ENCODE data around the gene TFCP2L1.

TFCP2L1 gene

DNA sequence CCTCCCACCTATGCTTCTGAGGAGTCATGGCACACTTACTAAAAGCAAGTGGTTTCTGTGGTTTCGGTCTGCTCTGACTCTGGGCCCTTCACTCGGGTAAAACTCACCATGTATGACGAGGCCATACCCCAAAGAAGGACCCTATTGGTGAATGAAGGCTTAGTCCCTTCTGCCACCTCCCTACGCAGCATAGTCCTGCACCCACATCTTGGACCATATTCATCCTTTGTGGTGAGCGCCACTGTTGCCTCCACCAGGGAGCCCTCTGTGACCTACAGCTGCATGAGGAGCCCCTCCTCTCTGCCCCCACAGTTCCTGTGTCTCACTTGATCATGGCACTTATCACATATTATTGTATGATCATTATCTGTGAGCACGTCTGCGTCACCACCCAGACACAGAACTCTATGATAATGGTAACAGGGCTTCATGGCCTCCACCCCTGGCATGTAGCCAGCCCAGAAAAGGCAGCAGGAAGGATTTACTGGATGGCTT lies 113.3 kb downstream of the TFCP2L1 start:
- H3K27me3 Mint-ChIP-seq (ENCODE audit: low read depth), result peaks cover 6% of the 10 kb centered on the region
- H3K27ac Mint-ChIP-seq, result no peak overlapping the region
- TF ChIP-seq, protein P1, sequence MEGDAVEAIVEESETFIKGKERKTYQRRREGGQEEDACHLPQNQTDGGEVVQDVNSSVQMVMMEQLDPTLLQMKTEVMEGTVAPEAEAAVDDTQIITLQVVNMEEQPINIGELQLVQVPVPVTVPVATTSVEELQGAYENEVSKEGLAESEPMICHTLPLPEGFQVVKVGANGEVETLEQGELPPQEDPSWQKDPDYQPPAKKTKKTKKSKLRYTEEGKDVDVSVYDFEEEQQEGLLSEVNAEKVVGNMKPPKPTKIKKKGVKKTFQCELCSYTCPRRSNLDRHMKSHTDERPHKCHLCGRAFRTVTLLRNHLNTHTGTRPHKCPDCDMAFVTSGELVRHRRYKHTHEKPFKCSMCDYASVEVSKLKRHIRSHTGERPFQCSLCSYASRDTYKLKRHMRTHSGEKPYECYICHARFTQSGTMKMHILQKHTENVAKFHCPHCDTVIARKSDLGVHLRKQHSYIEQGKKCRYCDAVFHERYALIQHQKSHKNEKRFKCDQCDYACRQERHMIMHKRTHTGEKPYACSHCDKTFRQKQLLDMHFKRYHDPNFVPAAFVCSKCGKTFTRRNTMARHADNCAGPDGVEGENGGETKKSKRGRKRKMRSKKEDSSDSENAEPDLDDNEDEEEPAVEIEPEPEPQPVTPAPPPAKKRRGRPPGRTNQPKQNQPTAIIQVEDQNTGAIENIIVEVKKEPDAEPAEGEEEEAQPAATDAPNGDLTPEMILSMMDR (IDR thresholded peaks at IDR 0.05; ENCODE audit: unreplicated experiment in 3 of 3), result no peak
- peaks cover 3% of the 10 kb centered on the region for H3K36me3 Mint-ChIP-seq (ENCODE audit: low read depth)
- H3K4me1 Mint-ChIP-seq, result no peaks in the 10 kb centered on the region
- H3K4me3 Mint-ChIP-seq, result no peak overlapping the region
- H3K9me3 Mint-ChIP-seq, result peaks cover 15% of the 10 kb centered on the region

- peaks cover 3% of the 10 kb centered on the region for H3K36me3 Mint-ChIP-seq (ENCODE audit: low read depth)
- H3K27ac Mint-ChIP-seq, result no peak overlapping the region
- H3K4me1 Mint-ChIP-seq, result no peaks in the 10 kb centered on the region
- TF ChIP-seq, protein P1 (IDR thresholded peaks at IDR 0.05; ENCODE audit: unreplicated experiment in 3 of 3), result no peak
- H3K9me3 Mint-ChIP-seq, result peaks cover 15% of the 10 kb centered on the region
- no peak overlapping the region for H3K4me3 Mint-ChIP-seq
- H3K27me3 Mint-ChIP-seq (ENCODE audit: low read depth), result peaks cover 6% of the 10 kb centered on the region
These were observed 114.4 kb downstream of the TFCP2L1 start for GRCh38 chr2:121170577-121170976.

- H3K36me3 Mint-ChIP-seq (ENCODE audit: low read depth), result peaks cover 3% of the 10 kb centered on the region
- peaks cover 6% of the 10 kb centered on the region for H3K27me3 Mint-ChIP-seq (ENCODE audit: low read depth)
- H3K4me1 Mint-ChIP-seq, result no peaks in the 10 kb centered on the region
- TF ChIP-seq, protein P1 (IDR thresholded peaks at IDR 0.05; ENCODE audit: unreplicated experiment in 3 of 3), result no peak
- H3K4me3 Mint-ChIP-seq, result no peak overlapping the region
- H3K27ac Mint-ChIP-seq, result peak overlapping the region in 1 of 3 experiments; percentile 26
- H3K9me3 Mint-ChIP-seq, result peaks cover 24% of the 10 kb centered on the region
These were observed 117.6 kb downstream of the TFCP2L1 start for GRCh38 chr2:121167411-121167810.

Data from nephron (organoid).